WI38 (cell line): ENCODE measurements around the gene CNGA3.

Source experiments
- H3K4me3 ChIP-seq: 2 replicates; pipeline ENCODE4 v1.5.1; 2011; ENCODE audit warnings: low read depth, mild to moderate bottlenecking, control low read depth, low read length
- TF ChIP-seq, protein P1 (sequence below): IDR thresholded peaks from 2 replicates; pipeline ENCODE4 v1.5.1; 2012; ENCODE audit warnings: low read depth, mild to moderate bottlenecking, control low read depth, low read length

CNGA3 gene

DNA sequence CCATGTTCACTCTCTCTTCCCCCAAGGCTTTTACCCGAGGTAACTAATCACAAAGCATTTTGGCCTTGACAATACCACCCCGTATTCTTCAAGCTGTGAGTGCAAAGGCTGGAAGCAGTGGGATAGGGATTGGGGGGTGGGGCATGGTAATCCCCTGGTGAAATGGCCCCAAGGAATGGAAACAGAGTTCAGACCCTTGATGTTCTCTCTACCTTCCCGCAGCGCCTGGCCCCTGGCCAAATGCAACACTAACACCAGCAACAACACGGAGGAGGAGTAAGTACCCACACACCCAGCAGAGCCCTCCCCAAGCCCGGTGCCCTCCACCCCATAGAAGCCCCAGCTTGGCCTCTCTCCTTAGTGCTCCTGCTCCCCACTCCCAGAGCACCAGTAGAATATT is 36.9 kb downstream of the CNGA3 start:
- TF ChIP-seq, protein P1, sequence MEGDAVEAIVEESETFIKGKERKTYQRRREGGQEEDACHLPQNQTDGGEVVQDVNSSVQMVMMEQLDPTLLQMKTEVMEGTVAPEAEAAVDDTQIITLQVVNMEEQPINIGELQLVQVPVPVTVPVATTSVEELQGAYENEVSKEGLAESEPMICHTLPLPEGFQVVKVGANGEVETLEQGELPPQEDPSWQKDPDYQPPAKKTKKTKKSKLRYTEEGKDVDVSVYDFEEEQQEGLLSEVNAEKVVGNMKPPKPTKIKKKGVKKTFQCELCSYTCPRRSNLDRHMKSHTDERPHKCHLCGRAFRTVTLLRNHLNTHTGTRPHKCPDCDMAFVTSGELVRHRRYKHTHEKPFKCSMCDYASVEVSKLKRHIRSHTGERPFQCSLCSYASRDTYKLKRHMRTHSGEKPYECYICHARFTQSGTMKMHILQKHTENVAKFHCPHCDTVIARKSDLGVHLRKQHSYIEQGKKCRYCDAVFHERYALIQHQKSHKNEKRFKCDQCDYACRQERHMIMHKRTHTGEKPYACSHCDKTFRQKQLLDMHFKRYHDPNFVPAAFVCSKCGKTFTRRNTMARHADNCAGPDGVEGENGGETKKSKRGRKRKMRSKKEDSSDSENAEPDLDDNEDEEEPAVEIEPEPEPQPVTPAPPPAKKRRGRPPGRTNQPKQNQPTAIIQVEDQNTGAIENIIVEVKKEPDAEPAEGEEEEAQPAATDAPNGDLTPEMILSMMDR = no peak
- no peak overlapping the region for H3K4me3 ChIP-seq

DNA sequence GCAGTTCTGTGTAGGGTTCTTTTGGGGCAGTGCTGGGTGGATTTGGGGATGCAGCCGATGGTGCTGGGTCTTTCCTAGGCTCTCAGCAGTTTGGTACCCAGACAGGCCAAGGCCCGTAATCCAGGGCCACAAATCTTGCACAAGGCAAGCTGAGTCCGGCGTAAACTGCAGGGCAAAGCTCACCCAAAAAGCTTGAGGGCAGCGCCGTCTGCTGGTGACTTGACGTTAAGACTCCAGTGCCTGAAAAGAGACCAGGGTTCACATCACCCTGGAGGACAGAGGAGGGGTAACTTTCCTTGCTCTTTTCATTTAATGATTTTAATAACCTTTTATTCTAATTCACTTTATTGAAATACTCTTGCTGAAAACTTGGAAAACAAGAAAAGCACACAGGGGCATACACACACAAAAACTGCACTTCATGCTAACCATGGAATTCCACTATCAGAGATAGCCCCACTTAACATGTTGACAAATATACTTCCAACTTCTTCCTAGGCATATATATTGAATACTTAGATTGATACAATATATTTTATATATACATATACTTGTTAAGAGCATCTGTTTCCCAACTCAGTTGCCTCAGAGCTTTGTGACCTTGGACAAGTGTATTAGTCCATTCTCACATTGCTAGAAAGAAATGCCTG is 38.9 kb downstream of the CNGA3 start:
- TF ChIP-seq, protein P1 = peak; percentile 100
- H3K4me3 ChIP-seq = no peak overlapping the region

DNA sequence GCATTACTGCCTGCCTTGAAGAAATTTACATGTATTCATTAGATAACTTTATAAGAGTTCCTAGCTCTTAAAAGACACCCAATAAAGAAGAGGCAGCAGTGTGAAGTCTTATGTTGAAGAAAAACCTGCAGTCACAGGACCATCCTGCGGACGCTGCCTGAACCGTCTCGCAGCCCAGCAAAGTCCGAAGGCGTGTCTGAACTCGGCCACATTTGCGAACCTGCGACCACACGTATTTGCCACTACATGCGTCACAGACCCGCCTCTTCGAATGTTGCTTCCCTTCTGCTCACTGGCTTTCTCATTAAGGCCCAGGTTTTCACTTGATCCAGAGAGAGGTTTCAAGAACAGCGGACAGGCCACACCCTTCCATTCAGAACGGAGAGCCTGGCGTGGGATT is 41.2 kb downstream of the CNGA3 start:
- TF ChIP-seq, protein P1 = no peak
- no peak overlapping the region for H3K4me3 ChIP-seq

DNA sequence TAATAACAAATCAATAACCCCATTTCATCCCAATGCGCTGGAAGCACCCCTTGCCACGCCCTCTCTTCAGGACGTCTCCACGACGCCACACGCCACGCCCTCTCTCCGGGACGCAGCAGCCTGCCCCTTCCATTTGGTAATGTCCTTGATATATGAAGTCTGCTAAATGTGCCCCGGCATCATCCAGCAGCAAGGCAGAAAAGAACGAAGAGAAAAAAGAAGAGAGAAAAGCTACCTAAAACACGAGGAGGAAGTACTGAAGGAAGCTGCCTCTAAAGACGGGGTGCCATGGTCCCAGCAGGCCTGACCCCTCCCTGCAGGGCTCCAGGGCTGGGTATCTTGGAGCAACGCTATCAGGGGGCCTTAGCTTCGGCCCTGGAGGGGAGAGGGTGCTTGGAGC is 41.8 kb downstream of the CNGA3 start:
- no peak overlapping the region for H3K4me3 ChIP-seq
- TF ChIP-seq, protein P1 = no peak

DNA sequence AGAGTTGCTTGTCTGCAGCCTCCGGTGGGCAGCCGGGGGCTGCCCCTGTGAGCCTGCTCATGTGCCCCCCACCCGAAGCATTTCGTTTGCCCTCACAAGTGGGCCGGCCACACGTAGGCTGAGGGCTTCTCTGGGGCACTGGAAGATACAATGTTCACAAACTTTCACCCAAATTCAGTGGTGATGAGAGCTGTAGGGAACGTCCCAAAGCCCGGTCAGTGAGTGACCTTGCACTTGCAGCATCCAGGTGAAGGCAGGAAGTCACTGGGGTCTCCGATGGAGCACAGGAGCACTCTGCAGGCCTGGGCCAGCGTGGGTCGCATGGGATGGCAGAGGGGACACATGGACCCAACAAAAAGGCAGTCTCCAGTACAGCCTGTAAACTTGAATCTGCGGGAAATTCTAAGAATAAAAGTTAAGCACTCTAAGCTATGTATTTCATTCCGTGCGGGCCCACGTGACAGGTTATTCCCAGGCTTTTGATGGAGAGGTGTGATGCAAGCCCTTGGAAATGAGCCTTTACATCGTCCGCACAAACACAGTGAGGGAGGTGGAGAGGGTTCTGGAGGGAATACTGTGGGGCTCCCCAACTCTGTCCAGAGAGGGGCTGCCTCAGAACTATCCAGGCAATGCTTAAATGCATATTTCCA is 42.5 kb downstream of the CNGA3 start:
- H3K4me3 ChIP-seq = no peak overlapping the region
- TF ChIP-seq, protein P1 = no peak

DNA sequence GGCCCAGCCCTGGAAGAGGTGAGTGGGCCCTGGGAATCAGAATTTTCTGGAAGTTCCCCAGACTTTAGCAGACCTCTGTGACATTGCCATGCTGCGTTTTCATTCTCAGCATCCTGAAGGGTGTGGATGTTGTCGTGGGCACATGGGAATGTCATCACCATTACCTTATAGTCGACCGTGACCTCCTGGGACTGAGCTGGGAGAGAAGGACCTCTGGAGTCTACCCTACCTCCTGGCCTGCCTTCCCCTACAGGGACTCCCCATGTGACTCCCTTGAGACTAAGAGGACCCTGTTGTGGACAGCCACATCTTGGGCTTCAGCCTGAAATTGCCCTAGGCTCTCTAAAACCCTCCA is 43.0 kb downstream of the CNGA3 start:
- H3K4me3 ChIP-seq = no peak overlapping the region
- TF ChIP-seq, protein P1 = no peak
